ENCODE results near the gene ZNFX1. TPM values are rescaled to one million over a fixed set of nuclear protein-coding genes. Genes with fewer than 3 reads are reported as not detected.

The ZNFX1 gene
- total and polyA plus RNA-seq, 12 donors = 10.7 to 39.6 (median 27.0) TPM

- H3K4me3 ChIP-seq = no peak overlapping the region
- H3K27me3 ChIP-seq = no peaks in the 10 kb centered on the region
- H3K27ac ChIP-seq = peak overlapping the region in 1 of 5 donors; percentile 38
- intact Hi-C loops (cut with DNase I) = no loop called here
- H3K36me3 ChIP-seq (replicated peaks in 1 of 2) = peaks cover 0 to 91% of the 10 kb centered on the region in 2 donors
- peaks cover 5 to 15% of the 10 kb centered on the region in 2 donors for H3K4me1 ChIP-seq (replicated peaks in 1 of 2)
- 95 to 98% (median 97%) methylated on average over 15 to 16 of the region's 16 CpGs for WGBS, 4 donors
- TF ChIP-seq POLR2A (IDR thresholded peaks at IDR 0.05) = no peak
- peaks cover 0 to 19% (median 0%) of the 10 kb centered on the region in 3 donors for H3K9me3 ChIP-seq (replicated peaks in 1 of 3)
- DNase-seq = peak in 1 of 7 donors; percentile 42
These were observed 9.1 kb upstream of the ZNFX1 start for GRCh38 chr20:49286689-49287551.

- intact Hi-C loops (cut with DNase I) = no loop called here
These were observed 8.1 kb upstream of the ZNFX1 start for GRCh38 chr20:49285813-49286494.

GRCh38 chr20:49285233-49285668, 7.4 kb upstream of the ZNFX1 start:
- peak in 1 of 7 donors; percentile 21 for DNase-seq
- Histone ChIP-seq H3K27ac (no peak overlapping the region), H3K36me3 (replicated peaks in 1 of 2) (peaks cover 0 to 94% of the 10 kb centered on the region in 2 donors), H3K9me3 (replicated peaks in 1 of 3) (peaks cover 0 to 36% (median 0%) of the 10 kb centered on the region in 3 donors), H3K27me3 (no peaks in the 10 kb centered on the region), H3K4me3 (no peak overlapping the region), H3K4me1 (replicated peaks in 1 of 2) (peaks cover 9 to 32% of the 10 kb centered on the region in 2 donors)
- 76 to 97% (median 94%) methylated on average over 1 of the region's 1 CpG for WGBS, 4 donors
- intact Hi-C loops (cut with DNase I) = no loop called here
- TF ChIP-seq POLR2A (IDR thresholded peaks at IDR 0.05) (no peak), CTCF (IDR thresholded peaks at IDR 0.05) (no peak)

More at GRCh38 chr20:49285813-49286494, 8.1 kb upstream of the ZNFX1 start:
- no peaks in the 10 kb centered on the region for H3K27me3 ChIP-seq
- no peak overlapping the region for H3K4me3 ChIP-seq
- TF ChIP-seq CTCF (IDR thresholded peaks at IDR 0.05) = no peak
- TF ChIP-seq POLR2A (IDR thresholded peaks at IDR 0.05) = no peak
- peaks cover 0 to 29% (median 0%) of the 10 kb centered on the region in 3 donors for H3K9me3 ChIP-seq (replicated peaks in 1 of 3)
- H3K27ac ChIP-seq = no peak overlapping the region
- peak in 1 of 7 donors; percentile 25 for DNase-seq
- 85 to 98% (median 97%) methylated on average over 3 to 4 of the region's 4 CpGs for WGBS, 4 donors
- peaks cover 9 to 25% of the 10 kb centered on the region in 2 donors for H3K4me1 ChIP-seq (replicated peaks in 1 of 2)
- peaks cover 0 to 94% of the 10 kb centered on the region in 2 donors for H3K36me3 ChIP-seq (replicated peaks in 1 of 2)

GRCh38 chr20:49284818-49285217, 7.0 kb upstream of the ZNFX1 start:
- Histone ChIP-seq H3K36me3 (replicated peaks in 1 of 2) (peaks cover 0 to 94% of the 10 kb centered on the region in 2 donors), H3K9me3 (replicated peaks in 1 of 3) (peaks cover 0 to 36% (median 0%) of the 10 kb centered on the region in 3 donors), H3K27me3 (no peaks in the 10 kb centered on the region), H3K4me3 (no peak overlapping the region), H3K4me1 (replicated peaks in 1 of 2) (peaks cover 11 to 36% of the 10 kb centered on the region in 2 donors), H3K27ac (no peak overlapping the region)
- 93 to 99% (median 96%) methylated on average over 5 of the region's 5 CpGs for WGBS, 4 donors
- intact Hi-C loops (cut with DNase I) = no loop called here
- no peak for TF ChIP-seq CTCF (IDR thresholded peaks at IDR 0.05)
- no peak for TF ChIP-seq POLR2A (IDR thresholded peaks at IDR 0.05)
- DNase-seq = peak in 1 of 7 donors; percentile 21
